Measurements from ENCODE around the gene PXDC1. TPM values are rescaled to one million over a fixed set of nuclear protein-coding genes. Genes with fewer than 3 reads are reported as not detected.
A peak's percentile ranks its signal among the peaks of the same experiment; 100 is the strongest.

PXDC1 gene
- total RNA-seq = 60.5 and 71.8 TPM in 2 replicates

GRCh38 chr6:3751077-3751729, at the start of gene PXDC1:
PXDC1 (minus strand) TSS chr6:3751713; CDS start chr6:3751531, 182 bp downstream.
- DNase-seq (ENCODE audit: low read depth in 2 of 2) = no peak

GRCh38 chr6:3800850-3801591, 49.5 kb upstream of the PXDC1 start:
- DNase-seq (ENCODE audit: low read depth in 2 of 2) = no peak

GRCh38 chr6:3799719-3800118, 48.2 kb upstream of the PXDC1 start:
- no peak for DNase-seq (ENCODE audit: low read depth in 2 of 2)

- peak in 1 of 2 donors; percentile 51 for DNase-seq (ENCODE audit: low read depth in 2 of 2)
These were observed 46.8 kb upstream of the PXDC1 start for GRCh38 chr6:3798055-3798919.

GRCh38 chr6:3797231-3798054, 45.9 kb upstream of the PXDC1 start:
- peak; percentile 73 to 81 for DNase-seq (ENCODE audit: low read depth in 2 of 2)

GRCh38 chr6:3796719-3797041, 45.2 kb upstream of the PXDC1 start:
- no peak for DNase-seq (ENCODE audit: low read depth in 2 of 2)

- DNase-seq (ENCODE audit: low read depth in 2 of 2) = peak; percentile 100
These were observed 44.6 kb upstream of the PXDC1 start for GRCh38 chr6:3795836-3796718.

- no peak for DNase-seq (ENCODE audit: low read depth in 2 of 2)
These were observed 42.6 kb upstream of the PXDC1 start for GRCh38 chr6:3794092-3794491.

GRCh38 chr6:3793545-3793944, 42.0 kb upstream of the PXDC1 start:
- DNase-seq (ENCODE audit: low read depth in 2 of 2) = no peak

GRCh38 chr6:3791526-3792203, 40.2 kb upstream of the PXDC1 start:
- DNase-seq (ENCODE audit: low read depth in 2 of 2) = no peak

GRCh38 chr6:3789896-3790558, 38.5 kb upstream of the PXDC1 start:
- no peak for DNase-seq (ENCODE audit: low read depth in 2 of 2)

GRCh38 chr6:3789018-3789895, 37.7 kb upstream of the PXDC1 start:
- DNase-seq (ENCODE audit: low read depth in 2 of 2) = peak in 1 of 2 donors; percentile 94

- no peak for DNase-seq (ENCODE audit: low read depth in 2 of 2)
These were observed 37.0 kb upstream of the PXDC1 start for GRCh38 chr6:3788408-3789017.

- DNase-seq (ENCODE audit: low read depth in 2 of 2) = no peak
These were observed 34.6 kb upstream of the PXDC1 start for GRCh38 chr6:3786141-3786540.

GRCh38 chr6:3785745-3786098, 34.2 kb upstream of the PXDC1 start:
- DNase-seq (ENCODE audit: low read depth in 2 of 2) = no peak

GRCh38 chr6:3784885-3785744, 33.6 kb upstream of the PXDC1 start:
- DNase-seq (ENCODE audit: low read depth in 2 of 2) = no peak

- DNase-seq (ENCODE audit: low read depth in 2 of 2) = no peak
These were observed 32.9 kb upstream of the PXDC1 start for GRCh38 chr6:3784423-3784822.

All from dermis microvascular lymphatic vessel endothelial cell (primary cell).